GM13976 (cell line): ENCODE data around the gene RPS6KL1.

Experiments used
- DNase-seq: peaks from one replicate; pipeline ENCODE4 v3.0.0; 2012; ENCODE audit warnings: low spot score
- CTCF ChIP-seq: IDR thresholded peaks from 2 replicates; pipeline ENCODE4 v1.5.1; 2012; ENCODE audit warnings: borderline replicate concordance, mild to moderate bottlenecking; ENCODE audit not compliant: insufficient read depth; ENCODE audit errors: extremely low read depth, missing control alignments, control extremely low read depth
- in situ Hi-C: fragments of 300-500 bp; cut with MboI; formaldehyde crosslinking; loops from one replicate; pipeline ENCODE4 v1.12.0; 2022; ENCODE audit warnings: low sequenced_read_pairs, mixed read lengths, inconsistent platforms; ENCODE audit not compliant: unreplicated experiment

Gene RPS6KL1

GRCh38 chr14:74913986-74914573 lies 9.0 kb downstream of the RPS6KL1 start:
- in situ Hi-C loops = no loop called here

GRCh38 chr14:74913393-74913910 lies 9.6 kb downstream of the RPS6KL1 start:
- in situ Hi-C loops = no loop called here
- no peak for DNase-seq
- no peak for TF ChIP-seq CTCF

More at GRCh38 chr14:74913986-74914573, 9.0 kb downstream of the RPS6KL1 start:
- TF ChIP-seq CTCF = peak; percentile 56
- DNase-seq = peak; percentile 75

GRCh38 chr14:74912801-74913200 lies 10.3 kb downstream of the RPS6KL1 start:
- in situ Hi-C loops = no loop called here
- DNase-seq = no peak
- no peak for TF ChIP-seq CTCF

- no peak for TF ChIP-seq CTCF
- in situ Hi-C loops = no loop called here
- DNase-seq = no peak
These were observed 10.9 kb downstream of the RPS6KL1 start for GRCh38 chr14:74912111-74912510.

- in situ Hi-C loops = no loop called here
- DNase-seq = peak; percentile 21
- TF ChIP-seq CTCF = no peak
These were observed 11.4 kb downstream of the RPS6KL1 start for GRCh38 chr14:74911704-74912103.

- in situ Hi-C loops = no loop called here
- DNase-seq = peak; percentile 17
- no peak for TF ChIP-seq CTCF
These were observed 11.8 kb downstream of the RPS6KL1 start for GRCh38 chr14:74911221-74911620.
